B cell (primary cell): ENCODE data around the gene ATXN1. TPM values are rescaled to one million over a fixed set of nuclear protein-coding genes. Genes with fewer than 3 reads are reported as not detected.

Source experiments
- ATAC-seq: fragments of 200-7000 bp; cut with Tn5 transposase; one replicate; pipeline ENCODE4 v1.10.0; 2021; ENCODE audit warnings: low read depth, mild to moderate bottlenecking, moderate number of reproducible peaks, moderate library complexity
- CTCF ChIA-PET: fragments of 350-600 bp; sonication (Branson Sonifier 250); formaldehyde crosslinking; loops from one replicate; lab custom pipeline; 2021; ENCODE audit warnings: antibody characterized with exemption, inconsistent platforms; lab: Charles Lee
- POLR2A ChIA-PET: fragments of 350-600 bp; sonication (Branson Sonifier 250); formaldehyde crosslinking; loops from one replicate; lab custom pipeline; 2021; ENCODE audit warnings: antibody characterized with exemption; lab: Charles Lee
- DNase-seq: peaks from one replicate; pipeline ENCODE4 v3.0.0; 2013
- H2AFZ ChIP-seq: 2 replicates; pipeline ENCODE4 v1.6.1; 2012; ENCODE audit warnings: mild to moderate bottlenecking, low read depth, low read length; ENCODE audit not compliant: insufficient read depth, poor library complexity, severe bottlenecking
- H3K27ac ChIP-seq, 2 donors: 1 replicate in 1 of 2; 2 replicates in 1 of 2; pipeline ENCODE4 v1.5.1; 2012 to 2013; ENCODE audit warnings: low read length in 2 of 2, mild to moderate bottlenecking in 2 of 2, moderate library complexity in 1 of 2
- H3K27me3 ChIP-seq, 4 experiments: fragments of 200-600 bp in 1 of 4; sonication (generic) in 1 of 4; replicated peaks in 1 of 4; 1 replicate in 2 of 4; 2 replicates in 2 of 4; pipeline versions ENCODE4 v1.6.1 to v1.7.0; 2013 to 2016; ENCODE audit warnings: low read length in 3 of 4, mild to moderate bottlenecking in 2 of 4, mixed read lengths in 1 of 4, moderate library complexity in 1 of 4; ENCODE audit not compliant: insufficient read depth in 4 of 4, control insufficient read depth in 3 of 4; ENCODE audit errors: control extremely low read depth in 1 of 4
- H3K36me3 ChIP-seq, 2 experiments: replicated peaks in 1 of 2; 1 replicate in 1 of 2; 2 replicates in 1 of 2; pipeline versions ENCODE4 v1.6.1 to v1.7.1; 2013; ENCODE audit warnings: low read length in 1 of 2; ENCODE audit not compliant: insufficient read depth in 2 of 2, control insufficient read depth in 1 of 2; ENCODE audit errors: control extremely low read depth in 1 of 2, extremely low read depth in 1 of 2
- H3K4me1 ChIP-seq, 2 donors: fragments of 200-600 bp in 1 of 2; sonication (generic) in 1 of 2; 1 replicate in 1 of 2; 2 replicates in 1 of 2; pipeline versions ENCODE4 v1.5.1 to v1.6.1; 2013 to 2017; ENCODE audit warnings: low read length in 2 of 2; ENCODE audit not compliant: control insufficient read depth in 2 of 2, insufficient read depth in 2 of 2
- H3K4me2 ChIP-seq: replicated peaks from 2 replicates; pipeline ENCODE3; 2012; ENCODE audit warnings: mild to moderate bottlenecking, low read depth, low read length; ENCODE audit not compliant: poor library complexity, severe bottlenecking
- H3K4me3 ChIP-seq, 5 experiments: fragments of 200-600 bp in 1 of 5; sonication (generic) in 1 of 5; 1 replicate in 3 of 5; 2 replicates in 2 of 5; pipeline versions ENCODE4 v1.5.1 to v1.7.0; 2011 to 2016; ENCODE audit warnings: low read length in 4 of 5, mild to moderate bottlenecking in 4 of 5, low read depth in 2 of 5, control low read depth in 1 of 5, moderate library complexity in 1 of 5; ENCODE audit not compliant: insufficient read depth in 1 of 5; ENCODE audit errors: control extremely low read depth in 1 of 5, extremely low read depth in 1 of 5
- H3K79me2 ChIP-seq: fragments of 200-600 bp; sonication (generic); one replicate; pipeline ENCODE4 v1.6.0; 2016; ENCODE audit warnings: low read length; ENCODE audit not compliant: control insufficient read depth, insufficient read depth
- H3K9ac ChIP-seq: fragments of 200-600 bp; sonication (generic); 2 replicates; pipeline ENCODE4 v1.6.1; 2017; ENCODE audit warnings: mild to moderate bottlenecking, low read length, moderate library complexity
- H3K9me3 ChIP-seq, 3 donors: one replicate each; pipeline versions ENCODE4 v1.6.1 to v1.7.1; 2013; ENCODE audit warnings: low read length in 2 of 3; ENCODE audit not compliant: control insufficient read depth in 2 of 3, insufficient read depth in 1 of 3; ENCODE audit errors: control extremely low read depth in 1 of 3
- H4K20me1 ChIP-seq: 2 replicates; pipeline ENCODE4 v1.6.0; 2012; ENCODE audit warnings: mild to moderate bottlenecking, low read length; ENCODE audit not compliant: insufficient read depth, control insufficient read depth, poor library complexity, severe bottlenecking
- H3K27ac Mint-ChIP-seq: one replicate; pipeline ENCODE4 v1.8.0; 2021; ENCODE audit warnings: mixed read lengths
- H3K27me3 Mint-ChIP-seq: one replicate; pipeline ENCODE4 v1.8.0; 2021; ENCODE audit warnings: mixed read lengths
- H3K4me1 Mint-ChIP-seq: one replicate; pipeline ENCODE4 v1.8.0; 2021; ENCODE audit warnings: mixed read lengths
- H3K4me3 Mint-ChIP-seq: one replicate; pipeline ENCODE4 v1.8.0; 2021; ENCODE audit warnings: mixed read lengths
- H3K9me3 Mint-ChIP-seq: one replicate; pipeline ENCODE4 v1.8.0; 2022; ENCODE audit warnings: mixed read lengths; ENCODE audit not compliant: insufficient read depth
- EZH2 ChIP-seq: IDR thresholded peaks from 2 replicates; pipeline ENCODE4 v1.6.1; 2012; ENCODE audit warnings: borderline replicate concordance, low read depth, mild to moderate bottlenecking, moderate library complexity, low read length; ENCODE audit not compliant: insufficient read depth, poor library complexity, severe bottlenecking
- WGBS: methylation state at CpG from one replicate; pipeline ENCODE4 v1.1.5; 2013; ENCODE audit warnings: missing lambda C conversion rate; ENCODE audit not compliant: insufficient coverage; 5-methylcytosine and 5-hydroxymethylcytosine counted together
- intact Hi-C: fragments of 100-400 bp; cut with micrococcal nuclease; formaldehyde crosslinking; loops from one replicate; pipeline ENCODE4 v1.10.0; 2022
- polyA plus RNA-seq: library from polyadenylated mRNA; depleted of rRNA; stranded (reverse); fragments of >200 nt; gene quantifications from 2 replicates; pipeline ENCODE4 v1.2.3, GENCODE V29; 2012
- total RNA-seq, 2 donors: library from RNA; stranded (reverse); fragments of 120-200 nt in 1 of 2; gene quantifications; 1 replicate in 1 of 2; 2 replicates in 1 of 2; pipeline versions ENCODE4 v1.2.3 to v1.2.4, GENCODE V29; 2013 to 2022
- TF ChIP-seq, protein P1 (sequence below): fragments of 200-600 bp; IDR thresholded peaks from one replicate; pipeline ENCODE4 v1.8.0; 2022; ENCODE audit warnings: antibody characterized with exemption, mild to moderate bottlenecking

The ATXN1 gene
- total and polyA plus RNA-seq, 2 donors (not counting 1 experiment from before 2014, with no cell fraction given) = 5.7 to 63.8 TPM

DNA sequence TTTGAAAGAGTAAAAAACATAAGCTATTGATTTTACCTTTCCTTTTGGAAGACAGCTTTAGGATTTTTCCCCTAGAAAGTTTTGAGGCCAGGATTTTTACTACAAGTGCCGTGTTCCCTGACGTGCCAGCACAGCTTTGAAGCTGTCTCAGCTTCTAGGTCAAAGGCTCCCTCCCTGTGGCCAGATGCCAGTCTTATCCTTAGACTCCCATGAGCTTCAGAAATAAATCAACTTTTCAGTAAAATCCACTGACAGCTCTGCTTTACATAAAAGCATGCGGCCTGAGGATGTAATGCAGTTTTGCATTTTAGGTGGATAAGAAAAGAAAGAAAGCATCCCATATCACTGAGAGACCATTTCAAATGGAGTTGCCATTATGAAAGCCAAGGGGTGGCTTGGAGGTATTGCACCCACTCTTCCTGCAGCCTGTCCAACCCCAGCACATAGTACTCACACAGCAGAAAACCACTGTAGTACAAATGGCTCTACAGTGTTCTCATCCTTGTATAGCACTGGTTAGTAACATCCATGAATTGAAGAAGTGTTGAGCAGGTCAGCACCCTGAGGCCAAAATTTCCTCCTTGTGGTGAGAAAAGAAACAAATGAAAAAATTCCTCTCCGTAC lies 15.2 kb upstream of the ATXN1 start:
- no peak for ATAC-seq
- H3K9me3 ChIP-seq = peaks cover 0 to 4% (median 0%) of the 10 kb centered on the region in 3 donors
- no peak overlapping the region for H2AFZ ChIP-seq
- H3K4me1 ChIP-seq = no peaks in the 10 kb centered on the region
- H3K4me3 ChIP-seq = no peak overlapping the region
- peaks cover 16% of the 10 kb centered on the region for H3K27me3 Mint-ChIP-seq
- H3K27me3 ChIP-seq = peaks cover 0 to 4% (median 0%) of the 10 kb centered on the region in 4 experiments
- no peak overlapping the region for H3K27ac Mint-ChIP-seq
- no peak overlapping the region for H3K4me3 Mint-ChIP-seq
- no peaks in the 10 kb centered on the region for H3K36me3 ChIP-seq
- peaks cover 3% of the 10 kb centered on the region for H3K4me1 Mint-ChIP-seq
- H3K9me3 Mint-ChIP-seq = peaks cover 2% of the 10 kb centered on the region
- WGBS = 100% methylated on average over 2 of the region's 4 CpGs
- intact Hi-C loops = no loop called here
- no peak for DNase-seq
- no peak overlapping the region for H3K9ac ChIP-seq
- no peak overlapping the region for H3K27ac ChIP-seq
- no peaks in the 10 kb centered on the region for H4K20me1 ChIP-seq
- no peak for TF ChIP-seq EZH2
- TF ChIP-seq, protein P1, sequence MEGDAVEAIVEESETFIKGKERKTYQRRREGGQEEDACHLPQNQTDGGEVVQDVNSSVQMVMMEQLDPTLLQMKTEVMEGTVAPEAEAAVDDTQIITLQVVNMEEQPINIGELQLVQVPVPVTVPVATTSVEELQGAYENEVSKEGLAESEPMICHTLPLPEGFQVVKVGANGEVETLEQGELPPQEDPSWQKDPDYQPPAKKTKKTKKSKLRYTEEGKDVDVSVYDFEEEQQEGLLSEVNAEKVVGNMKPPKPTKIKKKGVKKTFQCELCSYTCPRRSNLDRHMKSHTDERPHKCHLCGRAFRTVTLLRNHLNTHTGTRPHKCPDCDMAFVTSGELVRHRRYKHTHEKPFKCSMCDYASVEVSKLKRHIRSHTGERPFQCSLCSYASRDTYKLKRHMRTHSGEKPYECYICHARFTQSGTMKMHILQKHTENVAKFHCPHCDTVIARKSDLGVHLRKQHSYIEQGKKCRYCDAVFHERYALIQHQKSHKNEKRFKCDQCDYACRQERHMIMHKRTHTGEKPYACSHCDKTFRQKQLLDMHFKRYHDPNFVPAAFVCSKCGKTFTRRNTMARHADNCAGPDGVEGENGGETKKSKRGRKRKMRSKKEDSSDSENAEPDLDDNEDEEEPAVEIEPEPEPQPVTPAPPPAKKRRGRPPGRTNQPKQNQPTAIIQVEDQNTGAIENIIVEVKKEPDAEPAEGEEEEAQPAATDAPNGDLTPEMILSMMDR = no peak
- ChIA-PET POLR2A (no interaction called here), CTCF (interaction anchor here (0.5 to 6.5 kb wide), 7 partner anchors 8 to 465 kb away, joined by 3 to 68 read pairs (median 4); partner anchors contain the start of gene ATXN1)
- no peaks in the 10 kb centered on the region for H3K79me2 ChIP-seq
- no peak overlapping the region for H3K4me2 ChIP-seq

GRCh38 chr6:16774437-16774836 lies 13.2 kb upstream of the ATXN1 start:
- Histone ChIP-seq H3K4me1 (peaks cover 4 to 7% of the 10 kb centered on the region in 2 donors), H2AFZ (no peak overlapping the region), H3K79me2 (no peaks in the 10 kb centered on the region), H3K27ac (no peak overlapping the region), H4K20me1 (no peaks in the 10 kb centered on the region), H3K27me3 (peaks cover 0 to 4% (median 2%) of the 10 kb centered on the region in 4 experiments), H3K9ac (no peak overlapping the region), H3K4me3 (no peak overlapping the region), H3K9me3 (peaks cover 0 to 4% (median 0%) of the 10 kb centered on the region in 3 donors), H3K4me2 (no peak overlapping the region), H3K36me3 (no peaks in the 10 kb centered on the region)
- Mint-ChIP-seq H3K4me1 (peaks cover 13% of the 10 kb centered on the region), H3K9me3 (peaks cover 2% of the 10 kb centered on the region), H3K4me3 (no peak overlapping the region), H3K27ac (no peak overlapping the region), H3K27me3 (peaks cover 14% of the 10 kb centered on the region)
- ATAC-seq (no peak), DNase-seq (no peak)
- ChIA-PET POLR2A (no interaction called here), CTCF (interaction anchor here (0.7 to 6.5 kb wide), 4 partner anchors 12 to 870 kb away, joined by 3 to 68 read pairs (median 4); partner anchors contain the start of gene ATXN1)
- WGBS = no CpG with 5 or more reads among the region's 1 CpG
- TF ChIP-seq, protein P1 = no peak
- no peak for TF ChIP-seq EZH2
- intact Hi-C loops = no loop called here
